ENCODE data around the gene ASPSCR1.
A peak's percentile ranks its signal among the peaks of the same experiment; 100 is the strongest.

Gene ASPSCR1

GRCh38 chr17:81999976-82000802 is 22.8 kb downstream of the ASPSCR1 start:
- DNase-seq (ENCODE audit: low spot score), result no peak

- no peak for DNase-seq (ENCODE audit: low spot score)
Measured at GRCh38 chr17:82000803-82001570, 23.6 kb downstream of the ASPSCR1 start.

GRCh38 chr17:82001571-82002056 is 24.2 kb downstream of the ASPSCR1 start:
- DNase-seq (ENCODE audit: low spot score), result no peak

- peak; percentile 82 for DNase-seq (ENCODE audit: low spot score)
Measured at GRCh38 chr17:82003411-82004381, 26.3 kb downstream of the ASPSCR1 start.

GRCh38 chr17:82004517-82005455 is 27.4 kb downstream of the ASPSCR1 start:
- no peak for DNase-seq (ENCODE audit: low spot score)

GRCh38 chr17:82005701-82006348 is 28.4 kb downstream of the ASPSCR1 start:
- DNase-seq (ENCODE audit: low spot score), result no peak

GRCh38 chr17:82006468-82007227 is 29.2 kb downstream of the ASPSCR1 start:
- no peak for DNase-seq (ENCODE audit: low spot score)

GRCh38 chr17:82007228-82007494 is 29.7 kb downstream of the ASPSCR1 start:
- DNase-seq (ENCODE audit: low spot score), result no peak

- DNase-seq (ENCODE audit: low spot score), result no peak
Measured at GRCh38 chr17:82007495-82008257, 30.2 kb downstream of the ASPSCR1 start.

GRCh38 chr17:82008258-82008940 is 31.0 kb downstream of the ASPSCR1 start:
- no peak for DNase-seq (ENCODE audit: low spot score)

- DNase-seq (ENCODE audit: low spot score), result no peak
Measured at GRCh38 chr17:82008941-82009405, 31.5 kb downstream of the ASPSCR1 start.

GRCh38 chr17:82009413-82009812 is 32.0 kb downstream of the ASPSCR1 start:
- no peak for DNase-seq (ENCODE audit: low spot score)

- no peak for DNase-seq (ENCODE audit: low spot score)
Measured at GRCh38 chr17:82010575-82011525, 33.4 kb downstream of the ASPSCR1 start.

- DNase-seq (ENCODE audit: low spot score), result no peak
Measured at GRCh38 chr17:82011617-82012187, 34.3 kb downstream of the ASPSCR1 start.

- no peak for DNase-seq (ENCODE audit: low spot score)
Measured at GRCh38 chr17:82012261-82012639, 34.8 kb downstream of the ASPSCR1 start.

- no peak for DNase-seq (ENCODE audit: low spot score)
Measured at GRCh38 chr17:82012640-82013295, 35.3 kb downstream of the ASPSCR1 start.

All from COLO829 (cell line).